ENCODE measurements around the gene LRRC75A. TPM values are rescaled to one million over a fixed set of nuclear protein-coding genes. Genes with fewer than 3 reads are reported as not detected.

LRRC75A gene
- total and polyA plus RNA-seq, 2 of the 8 experiments (the other 6 are each of a cell fraction or from before 2014, with no cell fraction given): 9.7 to 9.9 TPM

- ChIA-PET CTCF (ENCODE audit: partially characterized antibody) (interaction anchor here (0.9 to 36.9 kb wide), 9 partner anchors 8 to 126 kb away, joined by 3 to 941 read pairs (median 5); partner anchors contain the start of genes TRPV2 and ZNF287), POLR2A (ENCODE audit: partially characterized antibody) (interaction anchor here (0.6 to 9.3 kb wide), 35 partner anchors 9 to 98 kb away, joined by 3 to 204 read pairs (median 5); partner anchors contain the start of genes CENPV, TRPV2 and UBB)
- H3K23ac ChIP-seq (ENCODE audit: insufficient read length): no peak overlapping the region
- peak overlapping the region; percentile 73; the same call in 1 of the 2 replicates for H2BK5ac ChIP-seq (ENCODE audit: low read depth, low read length)
- no peak overlapping the region for H2AFZ ChIP-seq (ENCODE audit: low read length)
- no peak overlapping the region for H3K4me3 ChIP-seq (ENCODE audit: extremely low read depth in 1 of 4, insufficient read depth in 2 of 4, low read depth in 3 of 4, low read length in 4 of 4)
- peaks cover 18 to 74% (median 43%) of the 10 kb centered on the region in 4 experiments for H3K36me3 ChIP-seq (ENCODE audit: control insufficient read depth in 2 of 4, insufficient read depth in 4 of 4, low read length in 3 of 4)
- H4K91ac ChIP-seq (replicated peaks; ENCODE audit: insufficient read length, low read length): no peak overlapping the region
- no peak overlapping the region for H2BK120ac ChIP-seq (replicated peaks; ENCODE audit: low read depth, low read length)
- TF ChIP-seq SIRT6 (IDR thresholded peaks at IDR 0.05; ENCODE audit: low read length): peak; percentile 81
- peak; percentile 64 for TF ChIP-seq TAF7 (optimal IDR thresholded peaks at IDR 0.05; ENCODE audit: borderline replicate concordance, low read depth, low read length)
- TF ChIP-seq POLR2AphosphoS5 (IDR thresholded peaks at IDR 0.05; ENCODE audit: low read depth, low read length): peak; percentile 71
- no peak for TF ChIP-seq NRF1 (IDR thresholded peaks at IDR 0.05; ENCODE audit: low read depth, low read length)
- TF ChIP-seq POLR2A (IDR thresholded peaks at IDR 0.05; ENCODE audit: control extremely low read depth in 1 of 2, low read depth in 2 of 2, low read length in 2 of 2): peak in 1 of 2 experiments; percentile 21; a peak in 1 of 3 replicates
- H4K8ac ChIP-seq (ENCODE audit: extremely low read depth, insufficient read depth, low read length): 0 out of 2 replicates have a peak overlapping the region, but pooled peaks have one; percentile 59
- WGBS, 2 experiments (ENCODE audit: extremely low coverage in 1 of 2, insufficient coverage in 1 of 2, insufficient read length in 1 of 2, insufficient replicate concordance in 2 of 2, low coverage in 1 of 2, low lambda C conversion rate in 2 of 2, missing lambda C conversion rate in 1 of 2): 85% methylated on average over 27 of the region's 27 CpGs; no CpG with 5 or more reads in 1 of the 2 experiments
- H3K14ac ChIP-seq (ENCODE audit: insufficient read length): no peak overlapping the region
- FAIRE-seq (no peak), DNase-seq (ENCODE audit: low read depth in 1 of 2, low spot score in 2 of 2) (peak in 1 of 2 experiments; percentile 62)
- peaks cover 3 to 17% of the 10 kb centered on the region in 2 experiments; a peak in 2 of 4 replicates for H3K79me2 ChIP-seq (ENCODE audit: control insufficient read depth in 1 of 2, insufficient read depth in 2 of 2, low read length in 2 of 2)
- no peaks in the 10 kb centered on the region for H3K27me3 ChIP-seq (replicated peaks in 1 of 4; ENCODE audit: control insufficient read depth in 3 of 4, extremely low read depth in 1 of 4, insufficient read depth in 3 of 4, low read length in 3 of 4)
- no peaks in the 10 kb centered on the region for H3K9me3 ChIP-seq (ENCODE audit: insufficient read depth in 2 of 2, low read depth in 1 of 2, low read length in 1 of 2)
- H4K5ac ChIP-seq (ENCODE audit: insufficient read length, low read depth, low read length): peak overlapping the region; percentile 18
- H3K27ac ChIP-seq (ENCODE audit: low read depth, low read length): no peak overlapping the region; the same call in 1 of the 2 replicates
- H3K79me1 ChIP-seq (ENCODE audit: low read depth, low read length): peaks cover 4% of the 10 kb centered on the region; the same call in 1 of the 2 replicates
- peaks cover 9% of the 10 kb centered on the region for H3K23me2 ChIP-seq (ENCODE audit: low read depth, low read length)
- H3K18ac ChIP-seq (ENCODE audit: extremely low read depth, low read length): no peak overlapping the region; the same call in 1 of the 2 replicates
- H3K4me2 ChIP-seq (ENCODE audit: insufficient read depth in 1 of 2, low read depth in 2 of 2, low read length in 2 of 2): no peak overlapping the region
- H2AK5ac ChIP-seq (ENCODE audit: low read depth, low read length): no peak overlapping the region
- H3K9ac ChIP-seq (replicated peaks in 1 of 4; ENCODE audit: extremely low read depth in 1 of 4, low read depth in 3 of 4, low read length in 3 of 4): no peak overlapping the region; a peak in 1 of 7 replicates
- H4K20me1 ChIP-seq (replicated peaks in 1 of 2; ENCODE audit: control insufficient read depth in 1 of 2, insufficient read depth in 2 of 2, low read length in 2 of 2): peaks cover 5 to 39% of the 10 kb centered on the region in 2 experiments
- no peak overlapping the region for H3K56ac ChIP-seq (replicated peaks; ENCODE audit: insufficient read length, low read depth, low read length)
- H2BK20ac ChIP-seq (ENCODE audit: low read length): no peak overlapping the region
- peaks cover 0 to 15% (median 7%) of the 10 kb centered on the region in 4 experiments; a peak in 5 of 7 replicates for H3K4me1 ChIP-seq (replicated peaks in 1 of 4; ENCODE audit: control insufficient read depth in 3 of 4, insufficient read depth in 4 of 4, low read length in 3 of 4)
- H2BK15ac ChIP-seq (ENCODE audit: low read length): 0 out of 2 replicates have a peak overlapping the region, but pooled peaks have one; percentile 21
- H3K4ac ChIP-seq (replicated peaks; ENCODE audit: insufficient read length, low read depth, low read length): no peak overlapping the region
- H2BK12ac ChIP-seq (ENCODE audit: low read depth, low read length): no peak overlapping the region
Observed at GRCh38 chr17:16443511-16444257, 48.3 kb downstream of the LRRC75A start.

Measured in H1 (cell line).